Body of pancreas (tissue), 4 donors: ENCODE results near the gene BLOC1S5.

Experiments
- CTCF ChIP-seq, 7 experiments: fragments of 450-650 bp in 4 of 7; fragments of 200-600 bp in 3 of 7; sonication (generic) in 3 of 7; IDR thresholded peaks; one replicate each; pipeline ENCODE4 v1.5.1; 2016 to 2019; ENCODE audit warnings: antibody characterized with exemption in 7 of 7
- POLR2A ChIP-seq, 3 donors: fragments of 450-650 bp; IDR thresholded peaks; one replicate each; pipeline ENCODE4 v1.6.1; 2016; ENCODE audit warnings: antibody characterized with exemption in 3 of 3, mild to moderate bottlenecking in 2 of 3

GRCh38 chr6:7993399-7993798 lies 70.8 kb downstream of the BLOC1S5 start:
- TF ChIP-seq CTCF (IDR thresholded peaks at IDR 0.05) (no peak), POLR2A (IDR thresholded peaks at IDR 0.05) (no peak)
